T-helper 2 cell (primary cell): ENCODE results near the gene TMEM120B.
"Not testable (repeated sequence)": the region's sequence is repeated elsewhere in the genome, so short reads cannot be mapped to it uniquely, and the experiment has no call there.

Experiments
- DNase-seq, 5 experiments: peaks; one replicate each; pipeline versions ENCODE4 v3.0.0 to v3.0.0-alpha.2; 2012 to 2022

Gene TMEM120B

DNA sequence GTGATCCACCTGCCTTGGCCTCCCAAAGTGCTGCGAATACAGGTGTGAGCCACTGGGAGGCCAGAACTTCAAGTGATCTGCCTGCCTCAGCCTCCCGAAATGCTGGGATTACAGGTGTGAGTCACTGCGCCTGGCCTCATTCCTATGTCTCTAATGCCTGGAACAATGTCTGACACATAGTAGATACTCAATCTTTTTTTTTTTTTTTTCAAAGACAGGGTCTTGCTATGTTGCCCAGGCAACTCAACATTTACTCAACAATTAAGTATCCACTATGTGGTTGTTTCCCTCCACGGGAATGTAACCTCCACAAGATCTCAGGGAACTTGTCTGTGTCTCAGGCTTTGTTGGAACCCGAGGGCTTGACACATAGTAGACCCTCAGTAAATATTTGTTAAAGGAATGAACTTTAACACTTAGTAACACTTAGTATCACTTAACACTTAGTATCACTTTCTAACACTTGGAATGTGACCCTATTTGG, 3.0 kb upstream of the TMEM120B start:
- no peak for DNase-seq

GRCh38 chr12:121711361-121712189, 977 bp upstream of the TMEM120B start:
- DNase-seq: peak in 2 of 5 experiments; percentile 27 to 73

GRCh38 chr12:121712190-121712460, 427 bp upstream of the TMEM120B start:
- peak in 1 of 5 experiments; percentile 63 for DNase-seq

GRCh38 chr12:121713257-121713777, 765 bp downstream of the TMEM120B start:
- no peak for DNase-seq

- peak in 1 of 5 experiments; percentile 26 for DNase-seq
Measured at GRCh38 chr12:121713793-121714192, 1.2 kb downstream of the TMEM120B start.

- DNase-seq: not testable (repeated sequence)
Measured at GRCh38 chr12:121715055-121715454, 2.5 kb downstream of the TMEM120B start.

DNA sequence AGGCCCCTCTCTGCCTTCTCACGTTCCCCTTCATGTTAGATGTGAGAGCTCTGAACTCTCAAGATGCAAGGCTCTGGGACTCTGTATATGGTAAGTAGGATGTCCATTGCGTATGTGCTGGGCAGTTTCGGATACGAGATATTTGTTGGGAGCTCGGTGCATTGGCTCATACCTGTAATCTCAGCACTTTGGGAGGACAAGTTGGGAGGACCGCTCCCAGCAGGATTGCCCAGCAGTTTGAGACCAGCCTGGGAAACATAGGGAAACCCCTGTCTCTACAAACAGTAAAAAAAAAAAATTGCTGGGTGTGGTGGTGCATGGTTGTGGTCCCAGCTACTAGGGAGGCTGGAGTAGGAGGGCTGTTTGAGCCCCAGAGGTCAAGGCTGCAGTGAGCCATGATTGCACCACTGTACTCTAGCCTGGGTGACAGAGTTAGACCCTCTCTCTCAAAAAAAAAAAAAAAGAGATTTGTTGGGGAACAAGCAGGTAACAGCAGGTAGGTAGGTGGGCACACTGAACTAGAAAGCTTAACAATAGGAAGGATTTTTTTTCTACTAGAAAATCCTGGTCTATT, 3.4 kb downstream of the TMEM120B start:
- no peak for DNase-seq

DNA sequence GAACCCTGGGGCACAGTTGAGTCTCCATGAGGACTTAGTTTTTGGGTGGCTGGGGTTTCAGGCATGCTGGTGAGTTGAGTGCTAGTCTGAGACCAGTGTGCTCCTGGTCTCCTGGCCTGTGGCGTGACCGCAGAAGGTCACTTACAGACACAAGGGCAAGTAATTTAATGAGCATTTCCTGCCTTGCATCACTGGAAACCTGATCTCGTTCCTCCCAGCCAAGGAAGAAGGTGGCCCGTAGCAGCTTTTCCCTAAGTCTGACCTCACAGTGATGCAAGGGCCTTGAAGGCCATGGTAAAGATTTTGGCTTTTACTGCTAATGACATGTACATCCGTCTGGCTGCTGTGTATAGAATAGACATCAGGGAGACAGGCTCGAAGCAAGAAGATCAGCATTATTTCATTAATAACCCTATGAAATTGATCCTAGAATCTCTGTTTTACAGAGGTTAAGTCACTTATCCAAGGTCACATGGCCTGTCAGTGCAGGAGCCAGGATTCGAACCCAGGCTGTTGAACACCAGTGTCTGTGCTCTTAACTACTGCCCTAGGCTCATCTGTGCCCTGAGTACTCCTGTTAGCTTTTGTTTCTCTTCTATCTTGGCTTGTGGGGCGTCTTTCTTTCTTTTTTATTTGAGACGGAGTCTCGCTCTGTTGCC, 4.6 kb downstream of the TMEM120B start:
- no peak for DNase-seq

- peak in 1 of 5 experiments; percentile 63 for DNase-seq
Measured at GRCh38 chr12:121718653-121719239, 6.2 kb downstream of the TMEM120B start.

- DNase-seq: no peak
Measured at GRCh38 chr12:121719926-121720414, 7.4 kb downstream of the TMEM120B start.

DNA sequence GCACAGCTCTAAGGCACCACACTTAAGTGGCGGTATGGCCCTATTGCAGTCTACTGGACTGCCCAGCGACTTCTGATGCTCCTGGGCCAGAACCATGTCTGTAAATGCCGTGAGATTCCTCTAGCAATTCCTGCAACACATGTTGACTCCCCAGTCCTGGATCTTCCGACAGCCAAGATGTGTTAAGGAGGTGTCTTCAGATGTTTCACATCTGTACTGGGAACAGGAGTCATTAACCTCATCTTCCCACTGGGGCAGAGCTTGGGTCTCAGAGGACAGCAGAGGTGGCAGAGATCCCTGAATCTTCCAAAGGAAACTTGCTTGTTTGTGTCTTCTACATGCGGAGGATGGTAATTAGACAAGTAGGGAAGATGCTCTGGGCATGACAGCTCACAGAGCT, 8.2 kb downstream of the TMEM120B start:
- DNase-seq: no peak

- DNase-seq: no peak
Measured at GRCh38 chr12:121722511-121722910, 10.0 kb downstream of the TMEM120B start.

GRCh38 chr12:121723200-121723599, 10.6 kb downstream of the TMEM120B start:
- no peak for DNase-seq

- no peak for DNase-seq
Measured at GRCh38 chr12:121724925-121725324, 12.4 kb downstream of the TMEM120B start.

DNA sequence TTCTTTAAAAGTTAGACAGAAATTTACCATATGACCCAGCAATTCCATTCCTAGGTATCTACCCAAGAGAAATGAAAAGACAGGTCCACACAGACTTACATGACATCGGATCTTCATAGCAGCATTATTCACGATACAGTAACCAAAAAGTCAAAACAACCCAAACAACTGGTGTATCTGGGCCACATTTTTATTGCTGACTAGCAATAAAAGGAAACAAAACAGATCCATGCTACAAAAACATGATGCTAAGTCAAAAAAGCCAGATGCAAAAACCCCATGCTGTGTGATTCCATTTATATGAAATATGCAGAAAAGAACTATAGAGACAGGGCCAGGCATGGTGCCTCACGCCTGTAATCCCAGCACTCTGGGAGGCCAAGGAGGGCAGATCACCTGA, 12.9 kb downstream of the TMEM120B start:
- DNase-seq: no peak

GRCh38 chr12:121729021-121729420, 16.5 kb downstream of the TMEM120B start:
- no peak for DNase-seq

- DNase-seq: no peak
Measured at GRCh38 chr12:121731473-121731872, 18.9 kb downstream of the TMEM120B start.

DNA sequence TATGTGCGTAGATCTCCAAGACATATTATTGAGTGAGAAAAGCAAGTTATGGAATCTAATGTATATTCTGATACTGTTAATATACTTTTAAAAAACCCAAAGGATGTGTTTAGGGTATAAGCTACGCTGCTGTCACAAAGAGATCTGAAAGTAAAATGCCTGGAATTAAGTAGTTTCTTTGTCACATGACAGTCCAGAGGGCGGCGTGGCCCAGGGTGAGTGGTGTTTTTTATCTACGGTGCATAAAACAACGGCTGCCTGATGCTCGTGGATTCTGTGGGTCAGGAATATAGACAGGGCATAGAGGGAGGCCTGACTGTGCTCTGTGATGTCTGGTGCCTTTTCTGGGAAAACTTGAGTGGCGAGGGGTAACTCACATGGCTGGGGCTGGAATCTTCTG, 21.3 kb downstream of the TMEM120B start:
- DNase-seq: no peak

- DNase-seq: no peak
Measured at GRCh38 chr12:121738340-121738858, 25.8 kb downstream of the TMEM120B start.

DNA sequence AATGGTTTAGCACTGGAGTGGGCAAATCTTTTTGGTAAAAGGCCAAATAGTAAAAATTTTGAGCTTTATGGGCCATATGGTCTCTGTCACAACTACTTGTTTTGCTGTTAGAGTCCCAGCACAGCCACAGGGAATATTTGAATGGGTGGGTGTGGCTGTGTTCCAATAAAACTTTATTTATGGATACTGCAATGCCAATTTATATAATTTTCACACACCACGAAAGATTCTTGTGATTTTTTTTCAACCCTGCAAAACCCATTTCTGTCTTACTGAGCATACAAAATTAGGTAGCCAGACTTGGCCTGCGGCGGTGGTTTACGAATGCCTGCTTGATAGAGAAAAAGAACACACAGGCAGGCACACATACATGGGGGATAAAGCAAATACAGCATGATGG, 28.3 kb downstream of the TMEM120B start:
- no peak for DNase-seq

DNA sequence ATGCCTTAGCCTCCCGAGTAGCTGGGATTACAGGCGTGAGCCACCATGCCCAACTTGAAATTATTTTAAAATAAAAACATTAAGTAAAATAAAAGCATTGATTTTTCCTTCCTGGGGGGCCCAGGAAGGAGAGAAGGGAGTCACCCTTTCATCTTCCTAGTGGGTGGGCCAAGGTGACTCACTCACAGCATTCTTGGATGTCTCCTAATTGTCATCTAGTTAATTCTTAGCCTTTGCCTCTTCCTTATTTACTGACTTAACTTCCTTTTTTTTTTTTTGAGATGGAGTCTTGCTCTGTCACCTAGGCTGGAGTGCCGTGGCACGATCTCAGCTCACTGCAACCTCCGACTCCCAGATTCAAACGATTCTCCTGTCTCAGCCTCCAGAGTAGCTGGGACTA, 29.2 kb downstream of the TMEM120B start:
- no peak for DNase-seq

GRCh38 chr12:121745545-121745944, 33.0 kb downstream of the TMEM120B start:
- DNase-seq: not testable (repeated sequence)

- no peak for DNase-seq
Measured at GRCh38 chr12:121748218-121748570, 35.6 kb downstream of the TMEM120B start.
